Activated T-helper 1 cell treated with Interleukin-2 at 50 U/mL for 16 hours (primary cell): ENCODE data around the gene RAPGEF1.

Experiments used
- DNase-seq: peaks from one replicate; pipeline ENCODE4 v3.0.0-alpha.2; 2020; ENCODE audit warnings: low read depth

RAPGEF1 gene

DNA sequence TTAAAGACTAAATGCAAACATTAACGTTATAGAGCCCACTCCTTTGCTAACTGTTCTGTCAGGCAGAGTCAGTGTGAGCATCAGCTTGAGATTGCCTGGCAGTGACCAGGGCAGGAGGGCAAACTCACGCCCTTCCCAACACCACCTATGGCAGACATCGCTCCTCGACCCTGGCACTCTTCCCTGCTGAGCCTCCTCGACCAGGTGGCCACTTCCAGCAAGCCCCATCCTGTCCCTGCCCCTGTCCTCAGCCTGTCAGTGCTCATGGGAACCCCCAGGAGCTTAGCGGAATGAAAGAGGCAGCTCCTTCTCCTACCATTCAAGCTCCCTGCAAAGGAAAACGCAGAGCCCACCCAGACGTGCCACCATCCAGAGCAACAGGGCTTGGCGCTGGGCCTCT lies 152.5 kb downstream of the RAPGEF1 start:
- no peak for DNase-seq

DNA sequence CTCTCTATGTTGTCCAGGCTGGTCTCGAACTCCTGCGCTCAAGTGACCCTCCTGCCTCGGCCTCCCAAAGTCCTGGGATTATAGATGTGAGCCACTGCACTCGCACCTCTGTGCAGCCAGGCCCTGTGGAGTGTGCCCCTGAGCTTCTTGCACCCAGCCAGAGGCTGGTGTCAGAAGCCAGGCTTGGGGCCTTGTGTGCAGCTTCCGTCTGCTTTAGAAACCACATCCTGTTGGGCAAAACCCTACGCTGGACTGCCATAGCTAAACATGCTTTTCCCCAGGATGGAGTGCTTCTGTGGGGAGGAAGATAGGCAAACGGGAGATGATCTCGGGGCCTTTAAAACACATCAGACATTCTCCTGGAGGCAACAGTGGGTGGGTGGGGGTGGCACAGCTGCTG lies 154.5 kb downstream of the RAPGEF1 start:
- DNase-seq = peak; percentile 42

DNA sequence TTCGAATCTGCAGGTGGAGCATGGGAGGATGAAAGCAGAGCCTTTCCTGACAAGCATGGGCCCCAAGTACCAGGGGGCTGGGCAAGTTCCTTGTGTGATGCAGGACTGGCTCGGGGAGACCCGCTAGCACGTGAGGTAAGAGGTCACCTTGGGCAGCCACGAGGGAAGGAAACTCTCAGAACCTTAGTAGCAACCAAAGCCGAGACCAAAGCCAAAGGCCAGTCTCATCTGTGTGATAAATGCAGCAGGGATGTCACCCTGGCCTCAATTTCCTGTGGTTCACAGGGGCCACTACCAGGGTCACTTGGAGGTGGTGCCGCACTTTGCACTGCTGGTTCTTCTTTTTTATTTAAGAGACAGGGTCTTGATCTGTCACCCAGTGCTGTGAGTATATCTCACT lies 155.0 kb downstream of the RAPGEF1 start:
- DNase-seq = no peak

DNA sequence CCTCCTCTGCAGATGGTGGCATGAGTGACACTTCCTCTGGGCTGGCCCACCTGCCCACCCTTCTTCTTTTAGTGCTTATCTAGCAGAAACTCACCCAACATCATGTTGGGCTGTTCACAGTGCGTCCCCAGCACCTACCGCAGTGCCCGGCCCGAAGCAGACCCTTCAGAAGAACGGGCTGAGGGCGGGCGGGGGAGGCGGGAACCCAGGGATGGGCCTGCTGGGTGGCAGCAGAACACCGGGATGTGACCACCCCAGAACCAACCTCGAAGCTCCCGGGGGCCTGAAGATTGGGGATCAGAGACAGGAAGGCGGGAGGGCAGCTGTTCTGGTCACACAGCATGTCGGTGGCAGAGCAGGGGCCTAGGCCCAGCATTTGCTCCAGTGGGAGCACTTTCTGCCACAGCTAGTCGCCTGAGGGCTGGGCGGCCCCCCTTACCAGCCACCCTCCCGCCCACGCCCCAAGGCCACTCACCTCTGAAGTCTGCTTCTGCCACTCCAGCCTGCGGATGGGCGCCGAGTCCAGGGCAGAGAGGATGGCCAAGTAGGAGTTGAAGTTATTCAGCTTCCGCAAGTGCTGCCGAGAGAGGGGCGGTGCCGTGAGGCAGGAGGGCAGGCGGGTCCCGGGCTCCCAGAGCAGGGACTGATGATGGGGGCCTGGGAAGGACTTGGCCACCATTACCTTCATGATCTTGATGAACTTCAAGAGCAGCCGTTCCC lies 155.9 kb downstream of the RAPGEF1 start:
- no peak for DNase-seq

GRCh38 chr9:131583337-131583645 lies 156.6 kb downstream of the RAPGEF1 start:
- no peak for DNase-seq

GRCh38 chr9:131582466-131583336 lies 157.2 kb downstream of the RAPGEF1 start:
- no peak for DNase-seq

DNA sequence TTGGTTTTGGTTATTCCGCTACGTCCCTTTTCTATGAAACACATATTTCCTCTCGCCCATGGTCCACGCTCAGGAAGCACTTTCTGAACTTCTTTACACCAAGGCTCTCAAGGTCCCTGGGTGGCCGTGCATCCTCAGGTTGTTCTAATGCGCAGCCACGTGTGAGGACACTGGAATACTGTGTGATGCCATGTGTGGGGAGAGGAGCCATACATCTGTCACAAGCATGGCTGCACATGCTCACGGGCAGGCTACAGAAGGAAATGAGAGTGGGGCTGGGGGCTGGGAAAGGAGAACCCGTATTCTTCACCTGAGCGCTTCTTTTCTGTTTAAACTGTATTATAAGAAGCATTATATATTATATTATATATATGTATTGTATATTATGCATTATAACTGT lies 157.8 kb downstream of the RAPGEF1 start:
- DNase-seq = no peak

- no peak for DNase-seq
Observed at GRCh38 chr9:131580358-131580757, 159.5 kb downstream of the RAPGEF1 start.

DNA sequence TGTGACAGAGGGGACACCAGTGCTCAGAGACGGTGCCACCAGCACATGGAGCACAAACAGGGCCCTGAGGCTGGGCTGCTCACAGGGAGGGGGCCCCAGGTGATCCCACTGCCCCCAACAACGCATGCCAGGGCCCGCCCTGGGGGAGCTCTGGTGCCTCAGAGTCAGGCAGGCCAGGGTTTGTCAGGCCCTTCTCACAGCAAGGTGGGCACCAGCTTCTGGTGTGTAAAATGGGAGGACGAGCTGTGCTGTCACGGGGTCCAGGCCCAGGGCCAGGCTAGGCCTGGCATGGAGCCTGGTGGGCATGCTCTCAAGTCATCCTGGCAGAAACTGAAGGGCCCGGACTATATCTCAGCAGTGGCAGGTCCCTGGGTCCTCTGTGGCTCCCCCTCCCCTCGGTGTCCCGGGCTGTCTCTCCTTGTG lies 160.1 kb downstream of the RAPGEF1 start:
- DNase-seq = no peak

- peak; percentile 27 for DNase-seq
Observed at GRCh38 chr9:131578731-131579504, 161.0 kb downstream of the RAPGEF1 start.

GRCh38 chr9:131578021-131578420 lies 161.9 kb downstream of the RAPGEF1 start:
- no peak for DNase-seq

DNA sequence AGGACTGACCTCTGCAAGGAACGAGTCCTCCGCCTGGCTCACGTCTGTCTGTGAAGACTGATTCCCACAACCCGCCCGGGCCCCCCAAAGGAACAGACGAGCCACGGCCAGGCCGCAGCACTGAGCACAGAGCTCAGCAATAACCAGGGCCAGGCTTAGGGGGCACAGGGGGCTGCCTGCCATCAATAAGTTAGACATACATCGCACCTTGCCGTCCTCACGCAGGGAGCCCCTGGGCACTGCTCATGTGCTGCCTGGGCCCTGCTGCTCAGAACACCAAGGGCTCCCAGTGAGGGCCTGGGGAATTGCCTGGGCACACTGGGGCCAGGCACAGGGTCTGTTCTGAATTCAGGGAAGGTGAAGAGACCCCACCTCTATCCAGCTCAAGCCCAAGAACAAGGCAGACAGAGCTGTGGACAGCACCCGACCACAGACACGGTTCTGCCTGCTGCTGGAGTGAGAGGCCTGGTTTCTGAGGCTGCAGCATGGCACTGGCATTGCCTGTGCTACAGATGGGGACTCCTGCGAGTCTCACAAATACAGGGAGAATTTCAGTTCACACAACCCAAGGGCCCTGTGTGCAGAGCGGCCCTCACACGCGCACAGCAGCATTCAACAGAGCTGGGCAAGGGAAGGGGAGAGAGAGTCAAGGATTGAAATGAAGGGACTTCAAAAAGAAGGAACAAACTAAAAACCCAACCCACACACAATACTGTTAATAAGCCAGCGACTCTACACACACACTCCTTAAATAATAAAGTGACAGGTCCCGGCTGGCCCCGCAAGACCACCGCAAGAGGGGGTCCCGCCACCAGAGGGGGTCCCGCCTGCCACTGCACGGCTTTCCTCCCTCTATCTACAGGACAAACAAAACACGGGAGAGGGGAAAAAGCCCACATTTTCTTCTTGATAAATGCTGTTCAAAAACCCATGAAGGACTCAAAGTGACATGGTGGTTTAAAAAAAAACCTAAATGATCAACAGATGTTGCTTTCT lies 162.6 kb downstream of the RAPGEF1 start:
- DNase-seq = no peak

GRCh38 chr9:131575946-131576853 lies 163.7 kb downstream of the RAPGEF1 start:
- no peak for DNase-seq

- no peak for DNase-seq
Observed at GRCh38 chr9:131574730-131575640, 164.9 kb downstream of the RAPGEF1 start.

DNA sequence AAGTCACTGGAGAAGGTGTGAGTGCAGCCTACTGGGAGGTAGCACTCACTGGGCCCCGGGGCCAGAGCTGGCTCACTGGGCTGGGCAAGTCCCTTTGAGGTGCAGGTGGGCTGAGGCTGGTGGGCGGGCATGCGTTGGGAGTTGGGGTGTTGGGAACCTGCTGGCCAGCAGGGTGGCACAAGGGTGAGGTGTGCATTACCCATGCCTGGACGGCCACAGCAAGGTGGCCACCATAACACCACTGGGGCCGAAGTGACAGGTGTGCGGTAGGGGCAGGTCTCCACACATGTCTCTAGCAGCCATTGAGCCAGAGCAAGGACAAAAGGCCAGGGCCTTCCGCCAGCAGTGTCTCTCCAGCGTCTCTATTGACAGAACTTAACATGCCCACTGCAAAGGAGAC lies 172.0 kb downstream of the RAPGEF1 start:
- no peak for DNase-seq

GRCh38 chr9:131566158-131566557 lies 173.7 kb downstream of the RAPGEF1 start:
- DNase-seq = no peak

DNA sequence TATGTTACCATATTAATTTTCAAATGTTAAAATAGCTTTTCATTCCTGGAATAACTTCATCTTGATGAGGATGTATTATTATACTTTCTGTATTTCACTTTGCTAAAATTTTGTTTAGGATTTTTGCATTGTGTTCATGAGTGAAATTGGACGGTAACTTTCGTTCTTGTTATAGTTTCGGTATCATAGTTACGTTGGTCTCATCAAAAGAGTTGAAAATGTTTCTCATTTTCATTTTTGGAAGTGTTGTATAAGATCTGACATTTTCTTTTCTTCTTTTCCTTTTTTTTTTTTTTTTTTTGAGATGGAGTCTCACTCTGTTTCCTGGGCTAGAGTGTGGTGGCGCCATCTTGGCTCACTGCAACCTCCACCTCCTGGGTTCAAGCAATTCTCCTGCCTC lies 174.5 kb downstream of the RAPGEF1 start:
- no peak for DNase-seq

DNA sequence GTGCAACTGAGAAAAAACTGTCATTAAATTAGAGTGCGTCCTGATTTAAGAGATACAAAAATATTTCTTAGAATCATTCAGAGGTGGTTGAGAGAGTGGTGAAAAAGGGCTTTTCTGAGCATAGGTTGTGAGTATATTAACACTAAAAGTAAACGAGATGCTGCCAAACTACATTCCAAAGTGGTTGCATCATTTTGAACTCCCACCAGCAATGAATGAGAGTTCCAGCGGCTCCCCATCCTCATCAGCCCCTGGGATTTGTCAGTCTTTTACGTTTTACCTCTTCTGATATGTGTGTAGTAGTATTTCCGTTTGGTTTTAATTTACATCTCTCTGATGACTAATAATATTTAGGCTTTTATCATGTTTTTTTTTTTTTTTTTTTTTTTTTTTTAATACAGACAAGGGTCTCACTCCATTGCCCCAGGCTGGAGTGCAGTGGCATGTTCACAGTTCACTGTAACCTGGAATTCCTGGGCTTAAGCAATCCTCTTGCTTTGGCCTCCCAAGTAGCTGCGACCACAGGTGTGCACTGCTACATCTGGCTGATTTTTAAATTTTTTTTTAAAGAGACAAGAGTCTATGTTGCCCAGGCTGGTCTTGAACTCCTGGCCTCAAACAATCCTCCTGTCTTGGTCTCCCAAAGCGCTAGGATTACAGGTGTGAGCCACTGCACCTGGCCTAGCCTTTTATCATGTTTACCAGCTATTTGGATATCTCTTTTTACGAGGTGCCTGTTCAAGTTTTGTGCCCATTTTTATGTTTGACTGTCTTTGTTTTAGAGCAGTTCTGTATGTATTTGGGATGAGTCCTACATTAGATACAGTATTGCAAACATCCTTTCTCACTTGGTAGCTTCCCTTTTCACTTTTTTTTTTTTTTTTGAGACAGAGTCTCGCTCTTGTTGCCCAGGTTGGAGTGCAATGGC lies 177.6 kb downstream of the RAPGEF1 start:
- DNase-seq = no peak
